PFSK-1 (cell line): ENCODE measurements around the gene RANBP17.

Experiments used
- FOXP2 ChIP-seq: optimal IDR thresholded peaks from 2 replicates; pipeline ENCODE3; 2011; ENCODE audit warnings: borderline replicate concordance, control low read depth, inconsistent platforms; ENCODE audit not compliant: insufficient read depth; ENCODE audit errors: extremely low read length, extremely low read depth
- POLR2AphosphoS5 ChIP-seq: IDR thresholded peaks from 2 replicates; pipeline ENCODE4 v1.6.1; 2012; ENCODE audit warnings: low read depth, mild to moderate bottlenecking, control low read depth, low read length, moderate library complexity
- SIN3A ChIP-seq: IDR thresholded peaks from 2 replicates; pipeline ENCODE4 v1.6.1; 2012; ENCODE audit warnings: mild to moderate bottlenecking, low read length, moderate library complexity, borderline replicate concordance; ENCODE audit not compliant: insufficient read depth
- TAF1 ChIP-seq: IDR thresholded peaks from 2 replicates; pipeline ENCODE4 v1.6.1; 2012; ENCODE audit warnings: low read length, control low read depth, borderline replicate concordance; ENCODE audit not compliant: insufficient read depth
- TF ChIP-seq, protein P1 (sequence below), 2 experiments: IDR thresholded peaks; 2 replicates each; pipeline versions ENCODE4 v1.6.1 to v1.8.0; 2011 to 2012; ENCODE audit warnings: low read depth in 2 of 2, low read length in 2 of 2, control low read depth in 1 of 2, inconsistent platforms in 1 of 2, mild to moderate bottlenecking in 1 of 2, moderate library complexity in 1 of 2; ENCODE audit not compliant: insufficient read depth in 1 of 2

The RANBP17 gene

DNA sequence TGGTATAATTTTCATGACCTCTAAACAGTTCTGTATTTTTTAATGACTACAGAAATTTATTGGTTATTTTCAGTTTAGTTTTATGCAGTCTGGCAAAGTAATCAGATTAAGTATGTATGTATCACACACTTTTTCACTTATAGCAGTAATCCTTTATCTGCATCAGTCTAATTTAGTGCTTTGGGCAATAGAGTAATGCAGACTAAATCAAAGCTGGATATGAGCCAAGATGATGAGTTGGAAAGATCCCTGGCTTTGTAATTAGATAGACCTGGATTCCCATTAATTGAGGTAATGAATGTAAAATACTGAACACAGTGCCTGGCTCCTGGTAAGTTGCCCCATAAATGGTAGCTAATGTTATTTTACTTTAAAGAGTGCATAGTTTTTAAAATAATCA is 231.8 kb downstream of the RANBP17 start:
- TF ChIP-seq POLR2AphosphoS5: no peak
- TF ChIP-seq TAF1: no peak
- no peak for TF ChIP-seq FOXP2
- TF ChIP-seq SIN3A: no peak
- TF ChIP-seq, protein P1, sequence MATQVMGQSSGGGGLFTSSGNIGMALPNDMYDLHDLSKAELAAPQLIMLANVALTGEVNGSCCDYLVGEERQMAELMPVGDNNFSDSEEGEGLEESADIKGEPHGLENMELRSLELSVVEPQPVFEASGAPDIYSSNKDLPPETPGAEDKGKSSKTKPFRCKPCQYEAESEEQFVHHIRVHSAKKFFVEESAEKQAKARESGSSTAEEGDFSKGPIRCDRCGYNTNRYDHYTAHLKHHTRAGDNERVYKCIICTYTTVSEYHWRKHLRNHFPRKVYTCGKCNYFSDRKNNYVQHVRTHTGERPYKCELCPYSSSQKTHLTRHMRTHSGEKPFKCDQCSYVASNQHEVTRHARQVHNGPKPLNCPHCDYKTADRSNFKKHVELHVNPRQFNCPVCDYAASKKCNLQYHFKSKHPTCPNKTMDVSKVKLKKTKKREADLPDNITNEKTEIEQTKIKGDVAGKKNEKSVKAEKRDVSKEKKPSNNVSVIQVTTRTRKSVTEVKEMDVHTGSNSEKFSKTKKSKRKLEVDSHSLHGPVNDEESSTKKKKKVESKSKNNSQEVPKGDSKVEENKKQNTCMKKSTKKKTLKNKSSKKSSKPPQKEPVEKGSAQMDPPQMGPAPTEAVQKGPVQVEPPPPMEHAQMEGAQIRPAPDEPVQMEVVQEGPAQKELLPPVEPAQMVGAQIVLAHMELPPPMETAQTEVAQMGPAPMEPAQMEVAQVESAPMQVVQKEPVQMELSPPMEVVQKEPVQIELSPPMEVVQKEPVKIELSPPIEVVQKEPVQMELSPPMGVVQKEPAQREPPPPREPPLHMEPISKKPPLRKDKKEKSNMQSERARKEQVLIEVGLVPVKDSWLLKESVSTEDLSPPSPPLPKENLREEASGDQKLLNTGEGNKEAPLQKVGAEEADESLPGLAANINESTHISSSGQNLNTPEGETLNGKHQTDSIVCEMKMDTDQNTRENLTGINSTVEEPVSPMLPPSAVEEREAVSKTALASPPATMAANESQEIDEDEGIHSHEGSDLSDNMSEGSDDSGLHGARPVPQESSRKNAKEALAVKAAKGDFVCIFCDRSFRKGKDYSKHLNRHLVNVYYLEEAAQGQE (IDR thresholded peaks at IDR 0.05; ENCODE audit: insufficient read depth in 1 of 2, low read depth in 2 of 2, low read length in 2 of 2): no peak

DNA sequence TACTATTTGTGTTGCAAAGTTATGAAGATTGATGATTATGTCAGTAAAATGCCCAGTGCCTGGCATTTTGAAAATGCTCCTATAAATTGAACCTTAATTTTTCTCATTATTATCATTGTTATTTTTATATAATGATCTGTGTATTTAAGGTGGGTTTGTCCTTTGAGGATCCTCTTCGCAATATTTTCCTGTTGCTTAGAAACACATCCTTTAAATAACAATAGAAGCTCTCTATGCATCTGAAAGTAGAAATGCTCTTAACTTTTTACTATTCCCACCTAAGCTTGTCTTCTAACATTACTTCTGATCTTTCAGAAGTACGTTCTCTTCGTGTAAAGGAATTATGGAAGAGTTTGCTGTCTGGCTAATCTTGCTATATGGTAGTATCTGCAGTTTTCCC is 232.5 kb downstream of the RANBP17 start:
- TF ChIP-seq SIN3A: no peak
- TF ChIP-seq, protein P1 (IDR thresholded peaks at IDR 0.05; ENCODE audit: insufficient read depth in 1 of 2, low read depth in 2 of 2, low read length in 2 of 2): no peak
- TF ChIP-seq TAF1: no peak
- TF ChIP-seq FOXP2: no peak

DNA sequence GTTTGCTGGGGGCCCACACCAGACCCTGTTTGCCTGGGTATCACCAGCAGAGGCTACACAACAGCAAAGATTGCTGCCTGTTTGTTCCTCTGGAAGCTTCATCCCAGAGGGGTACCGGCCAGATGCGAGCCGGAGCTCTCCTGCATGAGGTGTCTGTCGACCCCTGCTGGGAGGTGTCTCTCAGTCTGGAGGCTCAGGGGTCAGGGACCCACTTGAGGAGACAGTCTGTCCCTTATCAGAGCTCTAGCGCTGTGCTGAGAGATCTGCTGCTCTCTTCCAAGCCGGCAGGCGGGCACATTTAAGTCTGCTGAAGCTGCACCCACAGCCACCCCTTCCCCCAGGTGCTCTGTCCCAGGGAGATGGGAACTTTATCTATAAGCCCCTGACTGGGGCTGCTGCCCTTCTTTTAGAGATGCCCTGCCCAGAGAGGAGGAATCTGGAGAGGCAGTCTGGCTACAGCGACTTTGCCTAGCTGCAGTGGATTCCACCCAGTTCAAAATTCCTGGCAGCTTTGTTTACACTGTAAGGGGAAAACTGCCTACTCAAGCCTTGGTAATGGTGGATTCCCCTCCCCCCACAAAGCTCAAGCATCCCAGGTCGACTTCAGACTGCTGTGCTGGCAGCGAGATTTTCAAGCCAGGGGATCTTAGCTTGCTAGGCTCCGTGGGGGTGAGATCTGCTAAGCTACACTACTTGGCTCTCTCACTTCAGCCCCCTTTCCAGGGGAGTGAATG is 241.2 kb downstream of the RANBP17 start:
- TF ChIP-seq, protein P1 (IDR thresholded peaks at IDR 0.05; ENCODE audit: insufficient read depth in 1 of 2, low read depth in 2 of 2, low read length in 2 of 2): no peak
- TF ChIP-seq POLR2AphosphoS5: no peak
- no peak for TF ChIP-seq SIN3A
- no peak for TF ChIP-seq TAF1
- TF ChIP-seq FOXP2: no peak

DNA sequence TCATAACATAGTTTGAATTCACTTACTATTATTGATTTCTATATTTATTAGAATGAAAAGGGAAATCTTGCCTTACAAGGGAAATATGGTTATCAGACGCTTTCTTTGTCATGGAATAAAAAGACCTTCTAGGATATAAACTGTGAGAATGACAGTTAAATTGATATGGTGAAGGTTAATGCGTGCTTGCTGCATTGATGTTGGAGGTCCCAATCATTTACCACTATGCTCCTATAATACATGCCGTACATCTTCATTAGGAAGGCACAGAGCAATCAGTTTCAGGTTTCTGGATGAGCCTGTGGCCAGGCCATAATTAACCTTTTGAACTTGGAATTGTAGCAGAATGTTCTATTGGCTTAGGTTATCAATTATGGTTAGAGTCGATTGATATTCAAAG is 245.9 kb downstream of the RANBP17 start:
- TF ChIP-seq FOXP2 (no peak), SIN3A (no peak), TAF1 (no peak), POLR2AphosphoS5 (no peak)
- TF ChIP-seq, protein P1 (IDR thresholded peaks at IDR 0.05; ENCODE audit: insufficient read depth in 1 of 2, low read depth in 2 of 2, low read length in 2 of 2): no peak

DNA sequence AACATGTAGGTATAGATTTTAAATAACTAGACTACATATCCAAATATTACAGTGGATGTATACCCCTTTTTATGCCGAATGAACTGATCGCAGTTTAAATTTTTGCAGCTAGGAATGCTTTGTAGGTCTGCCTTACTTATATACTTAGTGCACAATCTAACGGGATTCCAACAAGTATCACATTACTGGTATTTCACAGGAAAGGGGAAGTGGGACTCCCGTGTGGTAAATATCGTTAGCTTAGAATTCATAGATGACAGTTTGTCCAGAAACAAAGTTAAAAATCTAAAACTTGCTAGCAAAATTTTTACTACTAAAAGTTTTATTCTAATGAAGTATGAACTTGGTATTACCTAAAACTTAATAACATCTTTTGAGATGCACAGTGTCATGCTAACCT is 253.7 kb downstream of the RANBP17 start:
- no peak for TF ChIP-seq POLR2AphosphoS5
- no peak for TF ChIP-seq FOXP2
- no peak for TF ChIP-seq SIN3A
- TF ChIP-seq TAF1: no peak
- TF ChIP-seq, protein P1 (IDR thresholded peaks at IDR 0.05; ENCODE audit: insufficient read depth in 1 of 2, low read depth in 2 of 2, low read length in 2 of 2): no peak
